ENCODE data around the gene RGS11.

RGS11 gene

GRCh38 chr16:287981-288920, 12.5 kb upstream of the RGS11 start:
- TF ChIP-seq EGR1 (IDR thresholded peaks at IDR 0.05) (no peak), CEBPB (IDR thresholded peaks at IDR 0.05) (no peak), USF1 (IDR thresholded peaks at IDR 0.05) (no peak), REST (IDR thresholded peaks at IDR 0.05; ENCODE audit: low read depth) (no peak), TAF1 (IDR thresholded peaks at IDR 0.05; ENCODE audit: low read depth) (no peak), CREB1 (IDR thresholded peaks at IDR 0.05; ENCODE audit: low read depth) (no peak), TCF12 (IDR thresholded peaks at IDR 0.05; ENCODE audit: low read depth) (no peak), TEAD4 (IDR thresholded peaks at IDR 0.05) (no peak), FOXM1 (IDR thresholded peaks at IDR 0.05; ENCODE audit: borderline replicate concordance, low read depth) (no peak), EP300 (IDR thresholded peaks at IDR 0.05; ENCODE audit: borderline replicate concordance) (no peak), NFIC (IDR thresholded peaks at IDR 0.05) (no peak), MAX (IDR thresholded peaks at IDR 0.05) (no peak), RAD21 (IDR thresholded peaks at IDR 0.05; ENCODE audit: low read depth) (no peak), YY1 (IDR thresholded peaks at IDR 0.05; ENCODE audit: low read depth) (no peak), ZBTB7A (IDR thresholded peaks at IDR 0.05; ENCODE audit: low read depth) (no peak)

GRCh38 chr16:287298-287811, 11.6 kb upstream of the RGS11 start:
- TF ChIP-seq TEAD4 (IDR thresholded peaks at IDR 0.05) (no peak), RAD21 (IDR thresholded peaks at IDR 0.05; ENCODE audit: low read depth) (peak; percentile 28; the same call in 1 of the 2 replicates)

GRCh38 chr16:286491-287297, 10.9 kb upstream of the RGS11 start:
- no peak for TF ChIP-seq NFIC (IDR thresholded peaks at IDR 0.05)
- TF ChIP-seq CREB1 (IDR thresholded peaks at IDR 0.05; ENCODE audit: low read depth) = no peak
- TF ChIP-seq EGR1 (IDR thresholded peaks at IDR 0.05) = no peak
- TF ChIP-seq RAD21 (IDR thresholded peaks at IDR 0.05; ENCODE audit: low read depth) = no peak
- TF ChIP-seq TCF12 (IDR thresholded peaks at IDR 0.05; ENCODE audit: low read depth) = no peak
- no peak for TF ChIP-seq REST (IDR thresholded peaks at IDR 0.05; ENCODE audit: low read depth)
- no peak for TF ChIP-seq USF1 (IDR thresholded peaks at IDR 0.05)
- TF ChIP-seq TAF1 (IDR thresholded peaks at IDR 0.05; ENCODE audit: low read depth) = no peak
- no peak for TF ChIP-seq FOXM1 (IDR thresholded peaks at IDR 0.05; ENCODE audit: borderline replicate concordance, low read depth)
- no peak for TF ChIP-seq EP300 (IDR thresholded peaks at IDR 0.05; ENCODE audit: borderline replicate concordance)
- TF ChIP-seq YY1 (IDR thresholded peaks at IDR 0.05; ENCODE audit: low read depth) = no peak
- no peak for TF ChIP-seq TEAD4 (IDR thresholded peaks at IDR 0.05)
- no peak for TF ChIP-seq CEBPB (IDR thresholded peaks at IDR 0.05)
- no peak for TF ChIP-seq ZBTB7A (IDR thresholded peaks at IDR 0.05; ENCODE audit: low read depth)
- TF ChIP-seq MAX (IDR thresholded peaks at IDR 0.05) = no peak

- no peak for TF ChIP-seq TCF12 (IDR thresholded peaks at IDR 0.05; ENCODE audit: low read depth)
- TF ChIP-seq TEAD4 (IDR thresholded peaks at IDR 0.05) = no peak
Measured at GRCh38 chr16:285146-286055, 9.7 kb upstream of the RGS11 start.
